Cerebellar cortex (tissue), 1 donor: ENCODE measurements around the gene SLC7A5.
"Not testable (repeated sequence)": the region's sequence is repeated elsewhere in the genome, so short reads cannot be mapped to it uniquely, and the experiment has no call there.

ENCODE experiments used
- DNase-seq: peaks from one replicate; pipeline ENCODE4 v3.0.0-alpha.2; 2015; ENCODE audit warnings: low spot score

The SLC7A5 gene

DNA sequence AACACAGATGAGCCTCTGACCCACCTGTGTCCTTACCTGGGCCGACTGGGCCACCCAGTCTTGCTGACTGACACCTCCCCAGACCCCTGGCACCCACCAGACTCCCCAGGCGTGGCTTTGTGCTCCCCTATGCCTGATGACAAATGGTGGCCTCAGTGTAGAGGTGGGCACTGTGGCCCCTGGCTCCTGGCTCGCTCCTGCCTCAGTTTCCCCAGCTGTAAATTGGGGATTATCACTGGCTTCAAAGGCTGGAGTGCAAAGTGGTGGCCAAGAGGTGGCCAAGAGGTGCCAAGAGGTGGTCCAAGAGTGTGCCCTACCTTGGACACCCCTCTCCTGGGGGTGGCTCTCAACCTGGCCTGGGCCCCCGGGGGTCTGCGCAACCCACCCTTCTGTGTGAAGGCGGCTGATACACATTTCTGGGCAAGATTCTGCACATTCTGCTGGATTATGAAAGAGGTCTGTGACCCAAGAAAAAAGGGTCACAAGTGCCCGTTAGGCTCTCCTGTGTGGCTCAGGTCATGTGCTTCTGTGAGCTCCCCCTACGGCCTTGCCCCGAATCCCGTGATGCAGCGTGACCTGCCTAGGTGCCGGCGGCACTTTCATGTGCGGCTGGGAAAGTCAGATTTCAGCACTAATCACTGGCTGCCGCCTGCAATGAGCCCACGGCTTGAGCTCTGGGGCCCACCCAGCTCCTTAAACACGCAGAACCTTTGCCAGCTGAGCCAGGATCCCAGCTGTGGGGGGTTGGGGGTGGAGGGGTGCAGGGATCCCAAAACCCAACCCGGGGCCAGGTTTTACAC is 7.8 kb downstream of the SLC7A5 start:
- not testable (repeated sequence) for DNase-seq

DNA sequence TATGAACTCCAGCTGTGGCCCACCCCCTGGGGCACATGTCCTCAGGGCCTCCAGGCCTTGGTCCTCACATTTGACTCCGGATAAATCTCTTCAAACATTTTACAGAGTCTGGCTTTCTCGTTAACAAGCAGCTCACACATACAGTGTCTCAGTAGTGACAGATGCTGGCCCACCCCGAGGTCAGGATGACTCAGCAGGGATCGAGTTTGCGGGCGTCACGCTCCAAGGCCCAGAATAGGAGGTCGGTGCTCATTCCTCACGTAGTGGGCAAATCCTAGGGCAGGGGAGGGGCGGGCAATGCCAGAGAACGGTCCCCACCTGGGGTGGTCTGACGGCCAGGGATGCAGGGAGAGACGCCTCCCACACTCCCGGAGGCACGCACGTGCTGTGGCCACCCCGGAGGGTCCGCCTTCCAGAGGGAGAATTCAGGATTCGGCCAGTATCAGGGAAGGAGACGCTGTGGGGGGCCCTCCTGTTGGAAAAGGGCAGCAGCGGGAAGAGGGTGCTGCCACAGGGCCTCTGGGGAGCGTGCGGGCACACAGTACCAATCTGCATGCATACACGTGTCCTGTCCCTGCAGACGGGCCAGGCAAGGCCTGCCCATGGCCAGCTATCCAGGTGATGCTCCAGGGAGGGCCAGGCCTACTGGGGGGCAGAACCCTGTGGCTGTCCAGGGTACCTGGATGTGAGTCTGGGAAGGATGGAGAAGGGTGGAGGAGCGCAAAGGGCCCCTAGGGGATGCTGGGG is 8.6 kb downstream of the SLC7A5 start:
- DNase-seq, result no peak

DNA sequence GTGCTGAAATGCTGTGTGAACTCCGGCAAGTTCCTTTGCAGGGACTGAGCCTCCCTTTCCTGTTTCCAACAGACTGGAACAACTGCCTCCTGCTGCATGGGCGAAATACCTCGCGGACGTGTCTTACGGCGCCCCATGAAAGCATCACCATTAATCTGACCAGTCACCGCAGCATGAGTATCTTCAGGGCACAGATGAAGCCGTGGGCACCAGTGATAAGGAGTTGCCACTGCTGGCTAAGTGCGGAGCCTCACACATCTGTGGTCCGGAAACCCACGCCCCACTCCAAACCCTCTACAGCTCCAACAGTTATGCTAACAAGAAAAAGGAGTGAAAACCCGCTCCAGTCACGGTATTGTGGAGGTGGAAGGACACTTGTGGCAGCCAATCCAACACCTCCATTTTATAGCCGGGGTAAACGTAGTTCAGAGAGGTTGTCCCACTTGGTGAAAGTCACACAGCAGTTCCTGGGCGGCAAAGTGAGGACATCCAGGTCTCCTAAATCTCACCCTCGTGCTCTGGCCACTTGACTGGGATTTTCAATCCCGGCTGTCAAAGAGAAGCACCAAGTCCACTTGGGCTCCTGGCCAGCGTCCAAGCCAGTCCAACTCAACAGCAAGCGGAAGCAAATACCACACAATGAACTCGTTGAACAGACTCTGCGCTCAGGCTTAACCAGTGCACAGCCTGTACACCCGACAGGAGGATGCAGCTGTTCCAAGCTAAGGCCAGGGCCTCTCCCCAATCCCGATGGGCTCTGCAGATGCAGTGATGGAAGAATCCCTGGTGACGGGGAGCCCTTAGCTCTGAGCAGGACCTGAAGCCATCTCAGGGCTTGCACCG is 10.9 kb downstream of the SLC7A5 start:
- not testable (repeated sequence) for DNase-seq

DNA sequence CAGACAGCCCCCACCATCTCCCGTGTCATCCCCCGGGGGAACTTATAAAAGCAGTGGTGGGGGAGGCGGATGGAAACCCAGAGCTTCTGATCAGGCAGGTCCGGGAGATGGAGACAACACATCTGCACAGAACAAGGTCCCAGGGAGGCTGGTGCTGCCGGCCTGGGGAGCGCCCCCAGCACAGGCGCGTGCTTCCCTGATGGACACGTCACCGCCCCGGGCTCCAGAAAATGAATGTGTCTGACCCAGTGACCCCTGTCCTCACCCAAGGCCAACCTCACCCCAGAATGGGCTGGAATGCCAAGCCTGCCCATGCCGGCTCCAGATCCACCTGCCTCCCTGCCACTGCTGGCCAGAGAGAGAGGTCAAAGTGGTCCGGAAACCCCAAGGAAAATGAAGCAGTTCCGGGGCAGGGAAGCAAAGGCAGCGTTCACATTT is 12.5 kb downstream of the SLC7A5 start:
- DNase-seq, result no peak

DNA sequence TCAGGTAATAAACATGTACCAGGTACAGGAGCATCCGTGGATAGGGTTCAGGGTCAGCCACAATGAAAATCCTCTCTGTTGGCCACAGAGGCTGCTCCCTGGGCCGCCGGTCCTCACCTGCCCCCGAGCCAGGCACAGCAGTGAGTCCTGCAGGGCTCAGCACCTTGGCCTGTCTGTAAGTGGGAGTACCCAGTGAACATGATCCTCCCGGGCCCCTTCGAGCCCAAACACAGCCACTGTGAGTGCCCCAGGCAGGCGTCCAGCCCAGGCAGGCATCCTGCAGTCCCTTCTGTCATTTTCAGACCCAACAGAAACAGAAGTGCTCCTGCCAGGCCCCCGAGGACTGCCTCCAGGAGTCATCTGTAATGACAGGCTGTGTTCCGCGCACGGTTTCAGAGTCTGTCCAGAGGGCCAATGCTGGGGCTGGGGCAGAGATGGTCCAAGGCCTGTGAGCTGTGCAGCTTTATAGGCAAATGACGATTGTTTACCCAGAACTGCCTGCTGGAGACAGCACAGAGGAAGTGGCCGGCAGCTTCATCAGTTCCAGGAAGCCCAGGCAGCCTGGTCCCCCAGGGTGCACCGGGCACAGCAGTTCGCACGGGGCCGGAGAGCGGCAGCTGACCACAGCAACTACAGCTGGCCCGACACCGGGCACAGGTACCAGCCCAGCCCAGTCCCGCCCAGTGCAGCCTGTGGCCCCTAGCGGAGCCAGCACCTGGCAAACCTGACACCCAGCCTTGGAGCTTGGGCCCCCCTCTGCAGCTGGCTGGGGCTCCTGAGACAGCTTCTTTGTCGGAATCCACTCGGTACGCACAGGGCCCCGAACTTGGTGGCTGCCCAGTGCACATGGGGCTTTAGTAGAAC is 13.2 kb downstream of the SLC7A5 start:
- peak; percentile 71 for DNase-seq

DNA sequence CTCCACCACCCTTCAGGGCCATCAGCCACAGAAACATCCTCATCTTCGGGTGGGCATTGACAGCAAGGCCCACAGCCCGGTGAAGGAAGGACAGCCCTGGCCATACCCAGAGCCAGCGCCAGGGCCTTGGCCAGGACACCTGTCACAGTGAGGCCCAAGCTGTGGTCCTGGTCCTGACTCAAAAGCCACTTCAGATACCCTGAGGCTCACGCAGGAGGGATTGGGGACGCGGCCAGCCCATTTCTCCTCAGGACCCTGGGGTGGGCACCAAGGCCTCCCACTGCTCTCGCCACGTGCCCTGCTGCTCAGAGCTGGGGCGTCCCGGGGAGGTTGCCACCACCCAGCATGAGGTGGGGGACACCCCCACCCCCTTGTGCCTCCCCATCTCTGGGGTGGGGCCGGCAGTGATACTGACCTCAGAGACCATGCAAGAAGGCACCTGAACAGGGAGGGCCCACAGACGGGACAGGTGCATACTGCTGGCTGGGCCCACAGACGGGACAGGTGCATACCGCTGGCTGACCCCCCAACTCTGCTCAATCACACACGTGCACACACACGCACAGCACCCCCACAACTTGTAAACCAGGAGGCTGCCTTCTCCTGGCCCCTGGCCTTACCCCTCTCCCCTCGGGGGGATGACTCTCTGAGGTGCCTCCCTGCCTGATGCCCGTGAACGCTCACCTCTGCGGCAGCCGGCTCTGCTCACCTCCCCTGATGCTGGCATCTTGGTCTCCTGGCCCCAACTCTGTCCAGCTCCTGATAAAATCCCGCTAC is 14.2 kb downstream of the SLC7A5 start:
- no peak for DNase-seq

DNA sequence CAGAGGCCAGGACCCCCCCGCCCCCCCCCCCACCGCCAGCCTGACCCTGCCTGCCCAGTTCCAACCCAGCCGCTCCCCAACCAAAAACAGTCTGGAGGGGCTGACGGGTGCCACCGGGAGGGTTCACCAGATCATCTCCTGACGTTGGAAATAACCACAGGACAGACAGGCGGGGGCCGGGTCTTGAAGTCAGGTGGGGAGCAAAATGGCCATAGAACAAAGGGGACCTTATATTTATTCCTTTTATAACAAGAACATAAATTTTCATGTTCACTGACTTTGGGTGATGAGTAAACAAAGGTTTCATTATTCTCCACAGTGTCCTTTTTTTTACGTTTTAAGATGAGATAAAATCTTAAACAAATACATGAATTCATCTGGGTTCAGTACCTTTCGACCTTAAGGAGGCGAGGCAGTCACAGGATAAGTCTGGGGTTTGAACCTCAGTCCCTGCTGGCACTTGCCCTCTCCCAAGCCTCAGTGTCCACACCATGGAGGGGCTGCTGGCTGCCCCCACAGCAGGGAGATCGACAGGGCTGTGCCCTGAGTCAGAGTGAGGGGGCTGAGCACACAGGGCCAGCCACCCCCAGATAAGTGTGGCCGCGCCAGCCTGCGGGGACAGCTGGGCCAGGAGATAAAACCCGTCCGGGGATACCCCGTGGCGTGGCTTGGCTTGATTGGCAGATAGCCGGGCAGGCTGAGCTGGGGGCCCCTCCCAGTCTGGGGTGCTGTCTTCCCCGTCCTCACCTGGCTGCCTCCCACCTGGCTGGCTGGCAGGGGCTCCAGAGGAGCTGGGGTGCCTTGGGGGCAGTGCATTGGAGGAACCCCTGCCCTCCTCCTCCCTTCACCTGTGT is 15.0 kb downstream of the SLC7A5 start:
- DNase-seq, result no peak

DNA sequence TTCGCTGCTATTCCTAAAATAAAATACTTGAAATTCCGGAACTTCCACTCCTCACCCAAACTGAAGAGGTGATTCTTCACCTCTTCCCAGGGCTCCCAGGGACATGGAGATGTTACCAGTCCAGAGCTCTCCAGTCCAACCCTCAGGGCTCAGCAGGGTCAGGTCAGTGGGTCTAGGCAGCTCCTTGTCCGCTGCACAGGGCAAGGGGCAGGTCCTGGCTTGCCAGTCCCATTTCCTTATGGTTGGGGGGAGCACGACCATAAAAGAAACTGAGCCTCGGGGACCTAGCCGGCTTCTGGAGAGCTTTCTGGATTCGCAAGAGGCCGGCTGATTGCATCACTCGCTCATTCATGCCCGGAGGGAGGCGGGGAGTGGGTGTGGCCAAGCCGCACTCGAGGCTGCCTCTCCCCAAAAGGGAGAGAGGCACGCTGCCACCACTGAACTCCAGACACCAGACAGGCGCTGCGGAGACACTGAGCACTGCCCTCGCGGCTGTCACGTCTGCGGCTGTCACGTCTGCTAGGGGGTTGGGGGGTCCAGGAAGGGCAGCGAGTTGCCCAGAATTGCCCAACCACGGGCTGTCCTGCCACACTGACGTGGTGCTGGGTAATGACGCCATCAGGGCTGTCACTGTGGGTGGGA is 15.8 kb downstream of the SLC7A5 start:
- peak; percentile 87 for DNase-seq

DNA sequence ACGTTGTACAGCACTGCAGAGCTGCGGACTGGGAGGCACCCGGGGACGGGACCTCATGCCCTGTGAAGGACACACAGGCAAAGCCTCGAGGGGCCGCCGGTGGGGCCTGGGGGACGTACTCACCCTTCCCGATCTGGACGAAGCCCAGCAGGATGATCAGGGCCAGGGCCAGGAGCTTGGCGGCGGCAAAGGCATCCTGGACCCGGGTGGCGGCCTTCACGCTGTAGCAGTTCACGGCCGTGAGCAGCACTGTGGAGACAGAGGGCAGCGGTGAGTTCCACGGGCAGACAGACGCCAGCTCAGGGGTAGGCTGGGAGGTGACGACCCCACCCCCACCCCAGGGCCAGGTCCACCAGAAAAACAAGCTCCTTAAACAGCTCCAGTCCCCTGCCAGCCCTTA is 17.7 kb downstream of the SLC7A5 start:
- no peak for DNase-seq

DNA sequence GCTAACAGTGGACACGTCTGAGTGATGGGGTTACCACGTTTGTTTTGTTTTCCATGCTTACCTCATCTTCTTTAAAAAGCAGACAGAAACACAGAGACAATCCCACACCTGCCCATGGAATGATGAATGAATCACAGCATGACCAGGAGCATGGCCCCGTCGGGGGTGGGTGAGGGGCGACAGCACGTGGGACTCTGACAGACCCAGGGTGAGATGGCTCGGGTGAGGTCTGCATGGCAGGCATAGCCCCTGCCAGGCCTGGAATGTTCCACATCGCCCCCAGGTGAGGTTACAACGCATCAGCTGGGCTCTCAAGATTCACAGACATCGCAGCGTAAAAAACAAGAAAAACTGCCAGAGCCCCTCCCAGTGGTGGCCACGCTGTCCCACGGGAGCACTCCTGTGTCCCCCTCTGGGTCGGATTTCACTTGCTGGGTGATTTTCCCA is 18.1 kb downstream of the SLC7A5 start:
- no peak for DNase-seq

DNA sequence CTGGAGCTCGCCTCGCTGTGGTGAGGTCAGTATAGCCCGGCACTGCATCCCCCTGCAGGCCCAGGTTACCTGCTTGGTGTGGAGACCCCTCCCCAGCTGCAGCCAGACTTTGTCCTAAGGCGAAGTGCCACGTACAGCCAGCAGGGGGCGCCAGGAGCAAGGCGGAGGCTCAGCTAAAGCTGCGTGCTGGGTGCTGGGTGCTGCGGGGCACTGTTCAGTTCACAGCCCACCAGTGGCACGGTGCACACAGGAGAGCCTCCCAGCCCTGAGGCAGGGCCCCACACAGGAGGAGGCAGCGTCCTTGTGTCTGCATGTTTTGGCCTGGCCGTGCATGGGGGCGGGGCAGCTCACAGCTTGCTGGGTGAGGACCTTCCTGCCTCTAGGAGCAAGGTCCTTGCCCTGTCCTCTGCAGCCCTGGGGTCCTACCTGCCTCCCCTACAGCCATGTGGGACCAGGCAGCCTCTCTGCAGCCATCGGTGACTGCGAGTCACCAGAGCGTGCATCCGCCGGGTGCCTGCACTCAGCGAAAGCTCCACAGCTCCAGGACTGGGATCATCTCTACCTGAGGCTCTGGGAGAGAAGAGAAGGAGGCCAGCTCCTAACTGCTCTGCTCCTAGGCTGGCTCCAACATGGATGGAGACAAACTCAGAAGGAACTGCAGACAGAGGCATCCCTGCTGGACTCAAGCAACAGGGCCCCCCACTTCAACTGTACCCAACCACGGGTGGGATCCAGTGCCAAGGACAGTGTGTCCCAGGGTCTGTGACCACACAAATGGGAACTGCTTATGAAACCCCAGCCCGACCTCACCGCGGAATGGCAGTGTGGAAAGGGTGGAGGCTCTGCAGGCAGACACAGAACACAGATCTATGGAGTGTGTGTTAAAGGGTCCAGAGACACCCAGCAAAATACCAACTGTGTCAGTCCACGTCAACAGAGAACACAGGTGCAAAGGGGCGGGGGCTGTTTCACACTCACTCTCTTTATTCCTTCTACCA is 19.0 kb downstream of the SLC7A5 start:
- DNase-seq, result peak; percentile 63

DNA sequence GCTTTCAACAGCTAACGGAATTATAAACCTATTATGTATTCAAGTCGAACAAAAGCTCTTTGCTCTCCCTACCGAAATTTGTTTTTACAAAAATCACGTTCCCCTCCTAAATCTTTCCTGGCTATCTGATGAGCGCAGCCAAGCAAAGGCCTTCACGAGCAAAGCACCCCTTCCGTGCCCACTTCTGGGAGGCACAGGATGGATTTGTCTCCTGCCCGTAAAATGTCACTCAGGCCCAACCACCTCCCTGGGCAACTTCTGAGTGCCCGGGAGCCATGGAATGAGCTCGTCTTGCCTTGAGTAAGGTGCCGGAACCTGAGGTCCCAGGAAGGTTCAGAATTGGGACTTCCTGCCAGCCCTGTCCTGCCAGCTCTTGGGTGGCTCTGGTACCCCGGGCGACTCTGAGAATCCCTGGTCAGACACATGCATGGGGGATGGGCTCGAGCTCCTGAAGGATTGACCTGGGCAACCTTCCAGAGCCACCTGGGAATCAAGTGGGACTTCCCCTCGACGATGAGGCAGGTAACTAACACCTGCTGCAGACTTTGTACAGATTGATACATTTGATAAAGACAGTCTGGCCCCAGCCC is 19.8 kb downstream of the SLC7A5 start:
- DNase-seq, result no peak

DNA sequence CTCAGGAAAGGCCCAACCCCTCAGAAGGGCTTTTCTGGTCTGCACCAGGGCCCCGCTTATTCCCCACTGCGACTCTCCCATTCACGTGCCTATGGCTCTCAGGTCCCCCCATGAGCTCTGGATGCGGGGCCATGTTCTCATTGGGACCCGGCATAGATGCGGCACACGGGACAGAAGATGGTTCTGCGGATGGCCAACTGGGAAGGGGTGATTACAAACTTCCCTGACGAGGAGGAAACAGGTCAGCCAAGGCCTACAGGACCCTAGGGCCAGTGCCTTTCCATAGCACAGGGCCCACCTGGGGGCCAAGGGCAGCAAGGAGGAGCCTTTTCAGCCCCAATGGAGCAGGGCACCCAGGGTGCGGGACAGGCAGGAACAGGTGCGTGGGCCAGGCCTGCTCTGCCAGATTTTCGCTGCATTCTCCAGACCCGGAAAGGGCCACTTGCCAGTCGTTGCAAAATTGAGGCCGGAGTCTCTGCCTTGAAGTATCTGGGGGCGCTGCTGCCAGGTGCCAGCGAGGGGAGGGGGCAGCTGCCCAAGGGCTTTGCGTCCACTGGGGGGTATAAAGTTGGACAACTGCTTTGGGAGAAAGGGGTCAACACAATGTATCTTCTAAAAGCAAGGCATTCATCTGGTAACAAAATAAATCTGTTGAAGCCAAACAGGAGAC is 20.5 kb downstream of the SLC7A5 start:
- no peak for DNase-seq

DNA sequence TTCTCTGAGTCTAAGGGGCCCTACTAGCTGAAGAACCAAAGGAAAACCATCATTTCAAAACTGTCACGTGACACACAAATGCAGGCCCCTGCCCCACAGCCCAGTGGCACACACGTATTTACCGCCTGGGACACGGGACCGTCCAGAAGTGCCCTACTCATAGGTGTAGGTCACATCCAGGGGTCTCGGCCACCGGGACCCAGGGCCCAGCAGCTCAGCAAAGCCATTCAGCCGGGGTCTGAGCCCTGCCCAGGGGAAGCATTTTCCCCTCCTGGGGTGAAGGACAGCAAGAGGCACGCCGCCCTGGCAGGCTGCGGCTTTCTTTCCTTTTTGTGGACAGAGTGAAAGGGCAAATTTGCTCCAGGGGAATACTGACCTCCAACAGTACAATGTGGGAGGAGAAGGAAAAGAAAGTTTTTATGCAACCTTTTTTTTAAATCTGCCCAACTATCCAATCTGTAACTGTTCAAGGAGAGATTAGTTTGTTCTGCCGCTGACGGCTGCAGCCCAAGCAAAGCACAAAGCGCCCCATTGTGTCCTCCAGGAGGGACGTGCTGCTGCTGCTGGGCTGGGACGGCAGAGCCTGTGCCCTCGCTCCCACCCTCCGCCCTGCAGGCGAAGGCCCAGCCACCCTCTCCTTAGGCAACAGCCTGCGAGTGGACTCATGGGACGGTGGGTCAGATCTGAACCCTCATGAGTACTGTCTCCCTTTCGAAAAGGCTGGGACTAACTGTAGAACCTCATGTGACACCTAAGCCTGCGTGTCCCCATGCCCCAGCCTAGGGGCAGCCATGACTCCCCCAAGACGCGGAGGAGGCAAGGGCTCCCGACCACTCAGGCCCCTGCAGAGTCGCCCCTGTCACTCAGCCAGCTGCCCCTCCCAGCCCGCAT is 21.3 kb downstream of the SLC7A5 start:
- no peak for DNase-seq

DNA sequence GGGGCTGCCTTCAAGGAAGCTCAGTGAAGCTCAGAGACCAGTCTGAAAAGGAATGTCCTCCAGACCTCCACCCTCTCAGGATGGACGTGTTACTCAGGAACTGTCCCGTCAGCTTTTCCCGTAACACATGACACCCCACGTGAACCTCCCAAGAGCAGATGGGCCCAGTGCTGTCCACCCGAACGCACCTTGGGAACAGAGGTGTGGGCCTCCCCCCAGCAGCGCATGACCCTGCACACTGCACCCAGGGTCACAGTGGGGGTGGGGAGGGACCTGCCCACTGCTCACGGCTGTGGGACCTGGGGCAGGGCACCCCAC is 21.9 kb downstream of the SLC7A5 start:
- DNase-seq, result no peak
